CD4-positive, alpha-beta memory T cell (primary cell): ENCODE results near the gene KNL1. TPM values are rescaled to one million over a fixed set of nuclear protein-coding genes. Genes with fewer than 3 reads are reported as not detected.
A peak's percentile ranks its signal among the peaks of the same experiment; 100 is the strongest.

Experiments
- CTCF ChIA-PET: fragments of 350-600 bp; sonication (Branson Sonifier 250); formaldehyde crosslinking; loops from one replicate; lab custom pipeline; 2021; ENCODE audit warnings: inconsistent platforms; ENCODE audit not compliant: partially characterized antibody; lab: Charles Lee
- POLR2A ChIA-PET: fragments of 350-600 bp; sonication (Branson Sonifier 250); formaldehyde crosslinking; loops from one replicate; lab custom pipeline; 2021; ENCODE audit not compliant: partially characterized antibody; lab: Charles Lee
- DNase-seq, 5 donors: peaks; one replicate each; pipeline versions ENCODE4 v3.0.0 to v3.0.0-alpha.2; 2020 to 2022; ENCODE audit warnings: mixed read lengths in 1 of 5
- H3K27ac ChIP-seq: one replicate; pipeline ENCODE4 v1.7.0; 2013; ENCODE audit warnings: low read depth, low read length
- H3K27me3 ChIP-seq: 2 replicates; pipeline ENCODE4 v1.7.0; 2013; ENCODE audit warnings: mild to moderate bottlenecking, low read length, moderate library complexity; ENCODE audit not compliant: insufficient read depth
- H3K36me3 ChIP-seq: 2 replicates; pipeline ENCODE4 v1.7.0; 2013; ENCODE audit warnings: mild to moderate bottlenecking, low read length, moderate library complexity; ENCODE audit not compliant: insufficient read depth
- H3K4me1 ChIP-seq: 2 replicates; pipeline ENCODE4 v1.7.0; 2013; ENCODE audit warnings: mild to moderate bottlenecking, low read length, moderate library complexity; ENCODE audit not compliant: insufficient read depth
- H3K4me3 ChIP-seq, 2 donors: one replicate each; pipeline ENCODE4 v1.7.0; 2013; ENCODE audit warnings: low read length in 2 of 2, mild to moderate bottlenecking in 1 of 2
- H3K9me3 ChIP-seq, 2 donors: one replicate each; pipeline ENCODE4 v1.7.0; 2013; ENCODE audit warnings: low read length in 2 of 2, control low read depth in 1 of 2; ENCODE audit not compliant: control insufficient read depth in 1 of 2
- H3K27ac Mint-ChIP-seq, 7 donors: one replicate each; pipeline ENCODE4 v1.8.0; 2020 to 2021; ENCODE audit warnings: mixed read lengths in 7 of 7, mild to moderate bottlenecking in 6 of 7, inconsistent platforms in 3 of 7, moderate library complexity in 3 of 7
- H3K27me3 Mint-ChIP-seq, 2 donors: one replicate each; pipeline ENCODE4 v1.8.0; 2020 to 2021; ENCODE audit warnings: mixed read lengths in 2 of 2
- H3K36me3 Mint-ChIP-seq, 2 donors: one replicate each; pipeline ENCODE4 v1.8.0; 2020 to 2021; ENCODE audit warnings: mixed read lengths in 2 of 2, inconsistent platforms in 1 of 2, mild to moderate bottlenecking in 1 of 2
- H3K4me1 Mint-ChIP-seq, 4 donors: one replicate each; pipeline ENCODE4 v1.8.0; 2020 to 2021; ENCODE audit warnings: mixed read lengths in 4 of 4, mild to moderate bottlenecking in 1 of 4
- H3K4me3 Mint-ChIP-seq, 8 donors: one replicate each; pipeline ENCODE4 v1.8.0; 2020 to 2021; ENCODE audit warnings: mixed read lengths in 8 of 8, mild to moderate bottlenecking in 7 of 8, moderate library complexity in 6 of 8, inconsistent platforms in 3 of 8
- H3K9me3 Mint-ChIP-seq, 8 donors: one replicate each; pipeline ENCODE4 v1.8.0; 2020 to 2021; ENCODE audit warnings: mixed read lengths in 8 of 8, mild to moderate bottlenecking in 5 of 8, inconsistent platforms in 3 of 8, moderate library complexity in 1 of 8
- intact Hi-C: fragments of 100-400 bp; cut with micrococcal nuclease; formaldehyde crosslinking; loops from one replicate; pipeline ENCODE4 v1.15.1; 2023
- polyA plus RNA-seq, 2 donors: library from polyadenylated mRNA; unstranded; fragments of 300-500 nt; fragmentation: Illumina TruSeq; gene quantifications; one replicate each; pipeline ENCODE4 v1.2.3, GENCODE V29; 2021
- total RNA-seq, 2 experiments: library from RNA; stranded (reverse); gene quantifications; one replicate each; pipeline ENCODE4 v1.2.3, GENCODE V29; 2021

KNL1 gene
- total and polyA plus RNA-seq, 4 experiments from 2014 or later, result 0.10 to 1.2 (median 0.99) TPM; not detected in 1

- H3K4me1 ChIP-seq, result no peaks in the 10 kb centered on the region
- DNase-seq, result peak in 1 of 5 donors; percentile 7
- Mint-ChIP-seq H3K27me3 (peaks cover 0 to 1% of the 10 kb centered on the region in 2 donors), H3K9me3 (no peaks in the 10 kb centered on the region), H3K4me1 (peaks cover 0 to 6% (median 2%) of the 10 kb centered on the region in 4 donors), H3K36me3 (no peaks in the 10 kb centered on the region), H3K27ac (peak overlapping the region in 1 of 7 donors; percentile 48), H3K4me3 (peak overlapping the region in 5 of 8 donors; percentile 20 to 71 (median 36))
- intact Hi-C loops, result no loop called here
- ChIA-PET POLR2A (no interaction called here), CTCF (no interaction called here)
- no peaks in the 10 kb centered on the region for H3K36me3 ChIP-seq
- no peak overlapping the region for H3K27ac ChIP-seq
- no peaks in the 10 kb centered on the region for H3K9me3 ChIP-seq
- H3K4me3 ChIP-seq, result no peak overlapping the region
- no peaks in the 10 kb centered on the region for H3K27me3 ChIP-seq
Observed at GRCh38 chr15:40582726-40583246, 11.3 kb upstream of the KNL1 start.

GRCh38 chr15:40584191-40584590 is 9.9 kb upstream of the KNL1 start:
- no peak overlapping the region for H3K4me3 Mint-ChIP-seq
- ChIA-PET CTCF (interaction anchor here (0.7 to 0.9 kb wide), 2 partner anchors 15 to 68 kb away, joined by 3 to 4 read pairs; partner anchors contain the start of gene RPUSD2), POLR2A (no interaction called here)
- H3K36me3 ChIP-seq, result no peaks in the 10 kb centered on the region
- no peaks in the 10 kb centered on the region for H3K9me3 Mint-ChIP-seq
- intact Hi-C loops, result no loop called here
- no peaks in the 10 kb centered on the region for H3K27me3 ChIP-seq
- no peaks in the 10 kb centered on the region for H3K36me3 Mint-ChIP-seq
- no peak for DNase-seq
- peaks cover 0 to 1% of the 10 kb centered on the region in 2 donors for H3K27me3 Mint-ChIP-seq
- H3K4me1 Mint-ChIP-seq, result peaks cover 0 to 6% (median 2%) of the 10 kb centered on the region in 4 donors
- H3K4me1 ChIP-seq, result no peaks in the 10 kb centered on the region
- no peak overlapping the region for H3K27ac Mint-ChIP-seq
- H3K9me3 ChIP-seq, result no peaks in the 10 kb centered on the region
- no peak overlapping the region for H3K27ac ChIP-seq
- no peak overlapping the region for H3K4me3 ChIP-seq

GRCh38 chr15:40590667-40591050 is 3.4 kb upstream of the KNL1 start:
- peaks cover 31% of the 10 kb centered on the region for H3K4me1 ChIP-seq
- Mint-ChIP-seq H3K27ac (peak overlapping the region in 3 of 7 donors; percentile 68 to 86 (median 70)), H3K4me1 (peaks cover 18 to 46% (median 31%) of the 10 kb centered on the region in 4 donors), H3K36me3 (peaks cover 0 to 8% of the 10 kb centered on the region in 2 donors), H3K27me3 (peaks cover 0 to 3% of the 10 kb centered on the region in 2 donors), H3K4me3 (peak overlapping the region; percentile 48 to 88 (median 84)), H3K9me3 (peaks cover 0 to 5% (median 0%) of the 10 kb centered on the region in 8 donors)
- no peak overlapping the region for H3K4me3 ChIP-seq
- CTCF ChIA-PET, result interaction anchor here (1.4 to 5.4 kb wide), 6 partner anchors 10 to 267 kb away, joined by 3 to 58 read pairs (median 14); partner anchors contain the start of gene RPUSD2
- H3K9me3 ChIP-seq, result no peaks in the 10 kb centered on the region
- no peak overlapping the region for H3K27ac ChIP-seq
- H3K27me3 ChIP-seq, result no peaks in the 10 kb centered on the region
- intact Hi-C loops, result loop anchor here (1.0 to 10.0 kb wide), 5 partner anchors 87 to 527 kb away; partner anchors contain the start of genes INO80, RMDN3 and VPS18
- POLR2A ChIA-PET, result interaction anchor here (0.6 to 2.5 kb wide), 4 partner anchors 21 to 192 kb away, joined by 4 to 15 read pairs (median 9); partner anchors contain the start of genes CCDC32, RAD51 and RPUSD2
- no peak for DNase-seq
- no peaks in the 10 kb centered on the region for H3K36me3 ChIP-seq

GRCh38 chr15:40591389-40591788 is 2.7 kb upstream of the KNL1 start:
- Mint-ChIP-seq H3K27ac (peak overlapping the region in 2 of 7 donors; percentile 68 to 74), H3K27me3 (peaks cover 0 to 3% of the 10 kb centered on the region in 2 donors), H3K36me3 (peaks cover 0 to 8% of the 10 kb centered on the region in 2 donors), H3K4me3 (peak overlapping the region in 3 of 8 donors; percentile 45 to 54 (median 46)), H3K9me3 (peaks cover 0 to 5% (median 0%) of the 10 kb centered on the region in 8 donors), H3K4me1 (peaks cover 18 to 46% (median 31%) of the 10 kb centered on the region in 4 donors)
- Histone ChIP-seq H3K36me3 (no peaks in the 10 kb centered on the region), H3K4me3 (no peak overlapping the region), H3K27ac (no peak overlapping the region), H3K27me3 (no peaks in the 10 kb centered on the region), H3K4me1 (peaks cover 31% of the 10 kb centered on the region), H3K9me3 (no peaks in the 10 kb centered on the region)
- POLR2A ChIA-PET, result interaction anchor here (2.5 to 2.7 kb wide), 2 partner anchors 22 to 103 kb away, joined by 14 to 18 read pairs; partner anchors contain the start of genes RAD51 and RPUSD2
- intact Hi-C loops, result loop anchor here (1.0 to 10.0 kb wide), 5 partner anchors 86 to 526 kb away; partner anchors contain the start of genes INO80, RMDN3 and VPS18
- no peak for DNase-seq
- CTCF ChIA-PET, result interaction anchor here (3.4 to 5.4 kb wide), 3 partner anchors 9 to 197 kb away, joined by 9 to 58 read pairs (median 53); no protein-coding TSS in a partner anchor

GRCh38 chr15:40593165-40593564 is 884 bp upstream of the KNL1 start:
- POLR2A ChIA-PET, result interaction anchor here (0.6 to 2.7 kb wide), 6 partner anchors 24 to 638 kb away, joined by 3 to 18 read pairs (median 6); partner anchors contain the start of genes CCDC32, CHP1, EXD1 and RAD51
- peaks cover 0 to 2% of the 10 kb centered on the region in 2 donors for H3K27me3 Mint-ChIP-seq
- intact Hi-C loops, result loop anchor here (5.0 to 10.0 kb wide), 4 partner anchors 84 to 524 kb away; partner anchors contain the start of genes INO80 and RMDN3
- no peaks in the 10 kb centered on the region for H3K9me3 ChIP-seq
- DNase-seq, result peak in 4 of 5 donors; percentile 33 to 47 (median 38)
- peaks cover 0 to 8% of the 10 kb centered on the region in 2 donors for H3K36me3 Mint-ChIP-seq
- peak overlapping the region; percentile 90 for H3K27ac ChIP-seq
- peaks cover 18 to 46% (median 31%) of the 10 kb centered on the region in 4 donors for H3K4me1 Mint-ChIP-seq
- no peak overlapping the region for H3K4me3 ChIP-seq
- H3K27me3 ChIP-seq, result no peaks in the 10 kb centered on the region
- CTCF ChIA-PET, result interaction anchor here (0.8 to 3.4 kb wide), 5 partner anchors 85 to 309 kb away, joined by 3 to 9 read pairs (median 4); partner anchors contain the start of gene VPS18
- peak overlapping the region; percentile 96 to 100 (median 99) for H3K27ac Mint-ChIP-seq
- no peaks in the 10 kb centered on the region for H3K36me3 ChIP-seq
- H3K4me3 Mint-ChIP-seq, result peak overlapping the region; percentile 93 to 100 (median 96)
- peaks cover 0 to 5% (median 0%) of the 10 kb centered on the region in 8 donors for H3K9me3 Mint-ChIP-seq
- peaks cover 31% of the 10 kb centered on the region for H3K4me1 ChIP-seq

- H3K27ac ChIP-seq, result peak overlapping the region; percentile 90
- no peaks in the 10 kb centered on the region for H3K9me3 ChIP-seq
- intact Hi-C loops, result loop anchor here (1.0 to 10.0 kb wide), 7 partner anchors 25 to 523 kb away; partner anchors contain the start of genes CCDC32, DNAJC17, INO80 and RMDN3
- H3K36me3 Mint-ChIP-seq, result peaks cover 0 to 8% of the 10 kb centered on the region in 2 donors
- H3K9me3 Mint-ChIP-seq, result peaks cover 0 to 5% (median 0%) of the 10 kb centered on the region in 8 donors
- no peak for DNase-seq
- CTCF ChIA-PET, result interaction anchor here (0.8 kb wide), 1 partner anchor 188 kb away, joined by 3 read pairs; no protein-coding TSS in a partner anchor
- H3K36me3 ChIP-seq, result no peaks in the 10 kb centered on the region
- H3K27me3 Mint-ChIP-seq, result peaks cover 0 to 2% of the 10 kb centered on the region in 2 donors
- no peaks in the 10 kb centered on the region for H3K27me3 ChIP-seq
- POLR2A ChIA-PET, result interaction anchor here (0.9 to 1.3 kb wide), 4 partner anchors 25 to 100 kb away, joined by 3 read pairs; partner anchors contain the start of genes CCDC32, RAD51 and RPUSD2
- H3K4me1 ChIP-seq, result peaks cover 29% of the 10 kb centered on the region
- peak overlapping the region; percentile 93 to 100 (median 96) for H3K4me3 Mint-ChIP-seq
- H3K4me3 ChIP-seq, result peak overlapping the region; percentile 36 to 94
- H3K27ac Mint-ChIP-seq, result peak overlapping the region; percentile 96 to 100 (median 99)
- peaks cover 18 to 45% (median 31%) of the 10 kb centered on the region in 4 donors for H3K4me1 Mint-ChIP-seq
Observed at GRCh38 chr15:40594429-40594836, 384 bp downstream of the KNL1 start.
